Adrenal gland (tissue), 5 donors: ENCODE data around the gene RIN2.

Experiments
- CTCF ChIP-seq, 6 experiments: fragments of 450-650 bp in 4 of 6; fragments of 200-600 bp in 2 of 6; sonication (generic) in 1 of 6; IDR thresholded peaks; 1 replicate in 5 of 6; 2 replicates in 1 of 6; pipeline versions ENCODE4 v1.5.1 to v1.8.0; 2016 to 2021; ENCODE audit warnings: antibody characterized with exemption in 6 of 6, mild to moderate bottlenecking in 2 of 6, moderate library complexity in 1 of 6
- POLR2A ChIP-seq, 2 donors: fragments of 450-650 bp; IDR thresholded peaks; one replicate each; pipeline ENCODE4 v1.6.1; 2017; ENCODE audit warnings: antibody characterized with exemption in 2 of 2, mild to moderate bottlenecking in 2 of 2, moderate library complexity in 1 of 2
- donor health status: DM: no; HTN: no; CAD: no.

DNA sequence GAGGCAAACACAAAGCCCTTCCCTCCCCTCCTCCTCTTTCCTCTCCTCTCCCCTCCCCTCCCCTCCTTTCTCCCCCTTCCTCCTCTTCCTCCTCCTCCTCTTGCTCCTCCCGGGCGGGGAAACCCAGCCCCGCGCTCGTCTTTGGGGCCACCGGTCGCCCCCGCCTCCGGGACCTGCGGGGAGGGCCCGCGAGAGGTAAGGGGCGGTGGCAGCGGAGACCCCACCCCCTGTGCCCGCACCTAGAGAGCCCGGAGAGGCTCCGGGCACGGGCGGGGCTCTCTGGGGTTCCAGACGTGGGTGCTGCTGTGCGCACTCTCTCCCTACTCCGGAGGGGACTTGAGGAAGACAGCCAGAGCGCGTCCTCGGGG is at the start of gene RIN2:
- TF ChIP-seq POLR2A (IDR thresholded peaks at IDR 0.05), result no peak
- TF ChIP-seq CTCF (IDR thresholded peaks at IDR 0.05), result no peak
